ENCODE results near the gene PLEKHJ1.
"Not testable (repeated sequence)": the region's sequence is repeated elsewhere in the genome, so short reads cannot be mapped to it uniquely, and the experiment has no call there.

PLEKHJ1 gene

GRCh38 chr19:2236314-2237050 lies at the start of gene PLEKHJ1, which contains the start of gene SF3A2:
PLEKHJ1 (minus strand) TSS chr19:2236329; CDS start chr19:2236248, 81 bp downstream.
SF3A2 (plus strand) TSS chr19:2236824; CDS start chr19:2243419, 6,595 bp downstream.
- peak; percentile 87 for TF ChIP-seq CTCF (IDR thresholded peaks at IDR 0.05; ENCODE audit: low read depth, low read length)
- peak; percentile 94 for DNase-seq (ENCODE audit: extremely low read depth, low read depth)

- no peak for DNase-seq (ENCODE audit: extremely low read depth, low read depth)
- no peak for TF ChIP-seq CTCF (IDR thresholded peaks at IDR 0.05; ENCODE audit: low read depth, low read length)
Observed at GRCh38 chr19:2283835-2284507, 47.8 kb upstream of the PLEKHJ1 start.

GRCh38 chr19:2282862-2283237 lies 46.7 kb upstream of the PLEKHJ1 start:
- no peak for TF ChIP-seq CTCF (IDR thresholded peaks at IDR 0.05; ENCODE audit: low read depth, low read length)
- DNase-seq (ENCODE audit: extremely low read depth, low read depth), result no peak

- no peak for DNase-seq (ENCODE audit: extremely low read depth, low read depth)
- TF ChIP-seq CTCF (IDR thresholded peaks at IDR 0.05; ENCODE audit: low read depth, low read length), result no peak
Observed at GRCh38 chr19:2282062-2282861, 46.1 kb upstream of the PLEKHJ1 start, which contains the start of gene PEAK3. PEAK3 (minus strand) TSS chr19:2282175; CDS start chr19:2280931, 1,244 bp downstream.

GRCh38 chr19:2281265-2282061 lies 45.3 kb upstream of the PLEKHJ1 start:
- DNase-seq (ENCODE audit: extremely low read depth, low read depth), result not testable (repeated sequence)

- no peak for DNase-seq (ENCODE audit: extremely low read depth, low read depth)
- TF ChIP-seq CTCF (IDR thresholded peaks at IDR 0.05; ENCODE audit: low read depth, low read length), result no peak
Observed at GRCh38 chr19:2280633-2281264, 44.6 kb upstream of the PLEKHJ1 start.
